GM18511 (cell line): ENCODE data around the gene ZNF281.
A peak's percentile ranks its signal among the peaks of the same experiment; 100 is the strongest.

ENCODE experiments used
- ATAC-seq: cut with Tn5 transposase; IDR thresholded peaks from one replicate; pipeline ENCODE4 v1.9.1; 2021; ENCODE audit warnings: mild to moderate bottlenecking, moderate library complexity; ENCODE audit not compliant: unreplicated experiment

Gene ZNF281

GRCh38 chr1:200392625-200393185 lies 17.1 kb downstream of the ZNF281 start:
- ATAC-seq: no peak

- no peak for ATAC-seq
Observed at GRCh38 chr1:200391747-200392146, 18.1 kb downstream of the ZNF281 start.

GRCh38 chr1:200388791-200389190 lies 21.0 kb downstream of the ZNF281 start:
- no peak for ATAC-seq

GRCh38 chr1:200386416-200386815 lies 23.4 kb downstream of the ZNF281 start:
- no peak for ATAC-seq

- ATAC-seq: peak; percentile 53
Observed at GRCh38 chr1:200384818-200385390, 24.9 kb downstream of the ZNF281 start.

- ATAC-seq: no peak
Observed at GRCh38 chr1:200381256-200381984, 28.4 kb downstream of the ZNF281 start.

GRCh38 chr1:200380589-200381021 lies 29.2 kb downstream of the ZNF281 start:
- peak; percentile 75 for ATAC-seq

- no peak for ATAC-seq
Observed at GRCh38 chr1:200379940-200380588, 29.8 kb downstream of the ZNF281 start.

- no peak for ATAC-seq
Observed at GRCh38 chr1:200379432-200379757, 30.4 kb downstream of the ZNF281 start.

GRCh38 chr1:200378096-200378495 lies 31.7 kb downstream of the ZNF281 start:
- ATAC-seq: no peak

GRCh38 chr1:200376528-200376927 lies 33.3 kb downstream of the ZNF281 start:
- ATAC-seq: no peak

- ATAC-seq: no peak
Observed at GRCh38 chr1:200374569-200375295, 35.1 kb downstream of the ZNF281 start.

- no peak for ATAC-seq
Observed at GRCh38 chr1:200373811-200374231, 36.0 kb downstream of the ZNF281 start.

GRCh38 chr1:200372885-200373181 lies 37.0 kb downstream of the ZNF281 start:
- ATAC-seq: no peak

- no peak for ATAC-seq
Observed at GRCh38 chr1:200372095-200372884, 37.5 kb downstream of the ZNF281 start.

- no peak for ATAC-seq
Observed at GRCh38 chr1:200369706-200370105, 40.1 kb downstream of the ZNF281 start.

GRCh38 chr1:200369131-200369530 lies 40.7 kb downstream of the ZNF281 start:
- no peak for ATAC-seq

GRCh38 chr1:200368556-200368955 lies 41.3 kb downstream of the ZNF281 start:
- ATAC-seq: no peak

- ATAC-seq: no peak
Observed at GRCh38 chr1:200367841-200368534, 41.8 kb downstream of the ZNF281 start.
